NB4 (cell line): ENCODE data around the gene FSTL5.
A peak's percentile ranks its signal among the peaks of the same experiment; 100 is the strongest.

Source experiments
- DNase-seq: peaks from one replicate; pipeline ENCODE4 v3.0.0; 2010; ENCODE audit warnings: low read depth
- H3K4me3 ChIP-seq: one replicate; pipeline ENCODE4 v1.5.1; 2011; ENCODE audit warnings: mild to moderate bottlenecking, low read depth, low read length, moderate library complexity
- MYC ChIP-seq: IDR thresholded peaks from 2 replicates; pipeline ENCODE4 v1.6.1; 2011; ENCODE audit warnings: low read depth, low read length
- POLR2A ChIP-seq: IDR thresholded peaks from 2 replicates; pipeline ENCODE4 v1.6.1; 2011; ENCODE audit warnings: mild to moderate bottlenecking; ENCODE audit not compliant: insufficient read length; ENCODE audit errors: extremely low read depth
- TF ChIP-seq, protein P1 (sequence below): IDR thresholded peaks from 2 replicates; pipeline ENCODE4 v1.6.1; 2011; ENCODE audit warnings: low read depth, low read length
- TF ChIP-seq, protein P2 (sequence below): IDR thresholded peaks from one replicate; pipeline ENCODE4 v1.5.1; 2012; ENCODE audit warnings: low read depth, low read length

FSTL5 gene

DNA sequence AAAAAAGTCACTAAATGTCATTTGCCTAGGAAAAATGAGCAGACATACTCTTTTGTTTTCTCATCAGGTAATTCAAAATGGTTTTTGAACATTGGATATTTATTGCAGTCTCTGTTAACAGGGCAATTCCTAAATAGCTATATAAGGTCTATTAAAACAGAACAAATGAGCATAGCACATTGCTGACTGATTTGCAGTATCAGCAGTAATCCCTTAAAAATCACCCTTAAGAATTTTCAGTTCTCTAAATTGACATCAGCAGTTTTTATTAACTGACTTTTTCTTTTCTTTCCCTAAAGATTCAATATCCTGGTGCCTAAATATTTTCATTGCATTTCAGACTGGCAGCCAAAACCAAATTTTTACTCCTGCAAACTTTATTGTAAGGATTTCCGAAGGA, 270.2 kb downstream of the FSTL5 start:
- H3K4me3 ChIP-seq: no peak overlapping the region
- TF ChIP-seq, protein P1, sequence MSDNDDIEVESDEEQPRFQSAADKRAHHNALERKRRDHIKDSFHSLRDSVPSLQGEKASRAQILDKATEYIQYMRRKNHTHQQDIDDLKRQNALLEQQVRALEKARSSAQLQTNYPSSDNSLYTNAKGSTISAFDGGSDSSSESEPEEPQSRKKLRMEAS: no peak
- TF ChIP-seq POLR2A: no peak
- no peak for TF ChIP-seq MYC
- TF ChIP-seq, protein P2, sequence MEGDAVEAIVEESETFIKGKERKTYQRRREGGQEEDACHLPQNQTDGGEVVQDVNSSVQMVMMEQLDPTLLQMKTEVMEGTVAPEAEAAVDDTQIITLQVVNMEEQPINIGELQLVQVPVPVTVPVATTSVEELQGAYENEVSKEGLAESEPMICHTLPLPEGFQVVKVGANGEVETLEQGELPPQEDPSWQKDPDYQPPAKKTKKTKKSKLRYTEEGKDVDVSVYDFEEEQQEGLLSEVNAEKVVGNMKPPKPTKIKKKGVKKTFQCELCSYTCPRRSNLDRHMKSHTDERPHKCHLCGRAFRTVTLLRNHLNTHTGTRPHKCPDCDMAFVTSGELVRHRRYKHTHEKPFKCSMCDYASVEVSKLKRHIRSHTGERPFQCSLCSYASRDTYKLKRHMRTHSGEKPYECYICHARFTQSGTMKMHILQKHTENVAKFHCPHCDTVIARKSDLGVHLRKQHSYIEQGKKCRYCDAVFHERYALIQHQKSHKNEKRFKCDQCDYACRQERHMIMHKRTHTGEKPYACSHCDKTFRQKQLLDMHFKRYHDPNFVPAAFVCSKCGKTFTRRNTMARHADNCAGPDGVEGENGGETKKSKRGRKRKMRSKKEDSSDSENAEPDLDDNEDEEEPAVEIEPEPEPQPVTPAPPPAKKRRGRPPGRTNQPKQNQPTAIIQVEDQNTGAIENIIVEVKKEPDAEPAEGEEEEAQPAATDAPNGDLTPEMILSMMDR: no peak

DNA sequence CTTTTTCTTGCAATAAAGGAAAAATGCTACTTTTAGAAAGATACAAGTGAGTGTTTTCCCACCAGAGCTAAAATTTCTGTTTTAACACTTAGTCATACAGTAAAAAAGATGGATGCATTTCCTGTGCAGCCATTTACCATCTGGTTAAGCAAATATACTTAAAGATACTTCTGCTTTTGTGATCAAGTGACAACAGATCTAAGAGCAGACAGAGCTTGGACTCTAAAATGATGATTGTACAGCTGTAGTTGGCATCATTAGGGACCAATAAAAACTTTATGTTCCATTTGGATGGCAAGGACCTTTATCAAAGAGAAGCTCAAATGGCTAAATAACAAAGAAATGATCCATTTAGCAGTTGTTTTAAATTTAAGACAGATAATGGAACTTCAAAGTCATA, 270.8 kb downstream of the FSTL5 start:
- H3K4me3 ChIP-seq: no peak overlapping the region
- DNase-seq: peak; percentile 1
- TF ChIP-seq, protein P1: no peak
- no peak for TF ChIP-seq POLR2A
- TF ChIP-seq, protein P2: no peak
- no peak for TF ChIP-seq MYC

More for the DNA sequence above, 270.2 kb downstream of the FSTL5 start:
- no peak for DNase-seq

DNA sequence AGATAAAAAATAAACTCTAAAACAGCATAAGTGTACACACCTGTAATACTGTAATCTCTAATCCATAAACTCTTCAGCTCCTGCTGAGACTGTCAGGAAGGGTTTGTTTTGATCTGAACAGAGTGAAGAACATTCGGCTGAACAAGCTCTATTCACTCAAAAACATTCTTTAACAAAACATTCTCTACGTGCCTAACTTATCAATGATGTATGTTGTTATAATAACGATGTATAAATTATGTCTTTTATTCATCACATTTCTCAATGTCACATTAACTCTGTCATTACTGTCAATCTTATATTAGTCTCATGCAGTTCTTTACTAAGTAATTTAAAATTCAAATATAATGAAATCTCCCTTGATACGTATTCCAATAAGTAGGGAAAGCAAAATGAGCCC, 280.6 kb downstream of the FSTL5 start:
- no peak overlapping the region for H3K4me3 ChIP-seq
- TF ChIP-seq, protein P2: no peak
- TF ChIP-seq MYC (no peak), POLR2A (no peak)
- TF ChIP-seq, protein P1: no peak
- no peak for DNase-seq

DNA sequence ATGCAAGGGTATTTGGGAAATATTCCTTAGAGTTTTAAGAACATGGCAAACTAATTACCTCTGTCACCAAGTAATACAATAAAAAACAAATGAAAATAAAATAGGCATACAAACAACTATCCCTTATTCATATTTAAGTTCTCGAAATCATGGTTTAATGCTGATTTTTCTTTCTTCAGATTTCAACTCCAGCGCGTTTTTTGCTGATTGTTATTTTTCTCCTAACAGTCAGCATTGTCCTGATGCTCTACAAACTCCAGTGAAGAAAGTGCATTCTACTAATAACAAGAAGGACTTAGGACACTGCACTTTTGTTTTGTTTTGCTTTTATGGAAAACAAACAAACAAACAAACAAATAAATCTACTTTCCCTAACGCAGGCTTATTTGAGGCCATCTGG, 282.4 kb downstream of the FSTL5 start:
- TF ChIP-seq, protein P1: no peak
- no peak for DNase-seq
- H3K4me3 ChIP-seq: no peak overlapping the region

DNA sequence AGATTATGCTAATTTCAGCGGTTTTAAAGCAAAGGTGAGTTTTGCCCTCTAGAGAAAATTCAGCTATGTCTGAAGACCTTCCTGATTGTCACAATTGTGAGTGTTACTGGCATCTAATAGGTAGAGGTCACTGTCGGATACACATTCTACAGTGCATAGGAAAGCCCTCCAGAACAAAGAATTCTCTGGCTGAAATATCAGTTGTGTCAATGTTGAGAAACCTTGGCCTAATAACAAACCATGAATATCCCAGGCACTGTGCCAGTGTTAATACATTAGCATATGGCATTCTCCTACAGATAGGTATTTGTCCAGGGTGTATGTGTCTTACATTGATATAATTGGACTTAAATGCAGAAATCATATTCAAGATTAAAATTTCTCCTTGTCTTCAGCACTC, 294.3 kb downstream of the FSTL5 start:
- DNase-seq: no peak
- no peak overlapping the region for H3K4me3 ChIP-seq
- TF ChIP-seq, protein P1: no peak
- TF ChIP-seq, protein P2: no peak

DNA sequence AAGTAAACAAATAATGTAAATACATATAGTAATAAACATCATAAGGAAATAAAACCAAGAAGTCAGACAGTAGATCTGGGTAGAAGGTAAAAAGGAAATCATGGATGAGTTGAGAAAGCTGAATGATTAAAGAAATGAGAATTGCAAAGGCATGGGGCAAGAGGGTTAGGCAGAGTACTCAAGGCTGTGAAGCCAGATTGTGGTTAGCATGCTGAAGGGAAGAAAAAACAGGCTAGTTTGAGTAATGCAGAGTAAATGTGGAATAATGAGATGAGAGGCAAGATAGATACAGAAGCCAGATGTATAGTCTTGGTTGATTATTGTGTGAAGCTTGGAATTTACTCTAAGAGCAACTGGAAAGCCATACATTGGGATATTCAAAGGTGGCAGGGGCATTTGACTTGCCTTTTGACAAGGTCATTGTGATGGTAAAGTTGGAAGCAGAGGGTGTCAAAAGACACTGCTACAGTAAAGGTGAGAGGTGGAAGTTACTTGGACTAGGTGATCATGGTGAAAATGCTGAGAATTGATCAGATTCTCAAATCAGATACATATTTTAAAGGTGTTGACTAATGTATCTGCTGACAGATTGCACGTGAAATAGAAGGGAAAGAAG, 307.0 kb downstream of the FSTL5 start:
- no peak for DNase-seq
- no peak overlapping the region for H3K4me3 ChIP-seq
- TF ChIP-seq POLR2A (no peak), MYC (no peak)
- TF ChIP-seq, protein P1: no peak
- TF ChIP-seq, protein P2: no peak
